ENCODE results near the gene CLDN5. TPM values are rescaled to one million over a fixed set of nuclear protein-coding genes. Genes with fewer than 3 reads are reported as not detected.

The CLDN5 gene
- total and polyA plus RNA-seq, 2 of the 8 experiments (the other 6 are each of a cell fraction or from before 2014, with no cell fraction given), result 1.2 to 1.6 TPM

DNA sequence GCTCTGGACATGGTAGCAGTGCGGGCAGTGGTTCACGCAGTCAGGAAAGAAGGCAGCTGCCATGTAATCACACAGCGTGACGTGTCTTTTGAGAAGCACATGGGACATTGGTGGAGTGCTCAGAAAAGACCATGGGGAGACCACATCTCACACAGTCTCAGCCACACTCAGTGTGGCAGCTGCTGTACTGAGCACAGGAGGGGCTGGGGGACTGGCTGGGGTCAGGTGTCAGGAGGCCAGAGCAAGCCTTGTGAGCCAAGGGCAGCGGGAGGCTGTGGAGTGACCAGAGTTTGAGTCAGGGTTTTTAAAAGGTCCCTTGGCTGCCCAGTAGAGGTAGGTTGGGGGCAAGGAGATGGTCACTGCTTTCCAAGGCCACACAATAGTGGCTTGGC is 18.5 kb downstream of the CLDN5 start:
- no peak overlapping the region for H2BK15ac ChIP-seq (ENCODE audit: low read length)
- H3K36me3 ChIP-seq (ENCODE audit: control insufficient read depth in 2 of 4, insufficient read depth in 4 of 4, low read length in 3 of 4), result peaks cover 5 to 28% (median 12%) of the 10 kb centered on the region in 4 experiments; a peak in 6 of 8 replicates
- H3K79me1 ChIP-seq (ENCODE audit: low read depth, low read length), result no peaks in the 10 kb centered on the region
- no peak overlapping the region for H3K18ac ChIP-seq (ENCODE audit: extremely low read depth, low read length)
- peaks cover 0 to 7% of the 10 kb centered on the region in 2 experiments for H4K20me1 ChIP-seq (replicated peaks in 1 of 2; ENCODE audit: control insufficient read depth in 1 of 2, insufficient read depth in 2 of 2, low read length in 2 of 2)
- H3K27me3 ChIP-seq (replicated peaks in 1 of 4; ENCODE audit: control insufficient read depth in 3 of 4, extremely low read depth in 1 of 4, insufficient read depth in 3 of 4, low read length in 3 of 4), result no peaks in the 10 kb centered on the region
- H4K8ac ChIP-seq (ENCODE audit: extremely low read depth, insufficient read depth, low read length), result peak overlapping the region; percentile 17
- DNase-seq (ENCODE audit: low read depth in 1 of 2, low spot score in 2 of 2) (no peak), FAIRE-seq (no peak)
- no peak overlapping the region for H2AK5ac ChIP-seq (ENCODE audit: low read depth, low read length)
- no peak overlapping the region for H3K4me3 ChIP-seq (ENCODE audit: extremely low read depth in 1 of 4, insufficient read depth in 2 of 4, low read depth in 3 of 4, low read length in 4 of 4)
- ChIA-PET POLR2A (ENCODE audit: partially characterized antibody) (interaction anchor here (0.8 to 3.4 kb wide), 5 partner anchors 9 to 121 kb away, joined by 3 to 10 read pairs (median 5); no protein-coding TSS in a partner anchor), CTCF (ENCODE audit: partially characterized antibody) (interaction anchor here (1.0 to 1.5 kb wide), 6 partner anchors 9 to 206 kb away, joined by 3 to 5 read pairs (median 4); no protein-coding TSS in a partner anchor)
- no peak overlapping the region for H3K27ac ChIP-seq (ENCODE audit: low read depth, low read length)
- TF ChIP-seq SAP30 (IDR thresholded peaks at IDR 0.05; ENCODE audit: insufficient read depth, insufficient replicate concordance, low read length) (no peak), JUND (IDR thresholded peaks at IDR 0.05; ENCODE audit: low read length) (no peak), CBX8 (IDR thresholded peaks at IDR 0.05; ENCODE audit: borderline replicate concordance, low read depth, low read length) (no peak)
- TF ChIP-seq, protein P1, sequence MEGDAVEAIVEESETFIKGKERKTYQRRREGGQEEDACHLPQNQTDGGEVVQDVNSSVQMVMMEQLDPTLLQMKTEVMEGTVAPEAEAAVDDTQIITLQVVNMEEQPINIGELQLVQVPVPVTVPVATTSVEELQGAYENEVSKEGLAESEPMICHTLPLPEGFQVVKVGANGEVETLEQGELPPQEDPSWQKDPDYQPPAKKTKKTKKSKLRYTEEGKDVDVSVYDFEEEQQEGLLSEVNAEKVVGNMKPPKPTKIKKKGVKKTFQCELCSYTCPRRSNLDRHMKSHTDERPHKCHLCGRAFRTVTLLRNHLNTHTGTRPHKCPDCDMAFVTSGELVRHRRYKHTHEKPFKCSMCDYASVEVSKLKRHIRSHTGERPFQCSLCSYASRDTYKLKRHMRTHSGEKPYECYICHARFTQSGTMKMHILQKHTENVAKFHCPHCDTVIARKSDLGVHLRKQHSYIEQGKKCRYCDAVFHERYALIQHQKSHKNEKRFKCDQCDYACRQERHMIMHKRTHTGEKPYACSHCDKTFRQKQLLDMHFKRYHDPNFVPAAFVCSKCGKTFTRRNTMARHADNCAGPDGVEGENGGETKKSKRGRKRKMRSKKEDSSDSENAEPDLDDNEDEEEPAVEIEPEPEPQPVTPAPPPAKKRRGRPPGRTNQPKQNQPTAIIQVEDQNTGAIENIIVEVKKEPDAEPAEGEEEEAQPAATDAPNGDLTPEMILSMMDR (IDR thresholded peaks at IDR 0.05; ENCODE audit: control extremely low read depth in 1 of 3, insufficient read depth in 1 of 3, low read depth in 1 of 3, low read length in 3 of 3), result no peak
- H2BK12ac ChIP-seq (ENCODE audit: low read depth, low read length), result no peak overlapping the region
- H3K4ac ChIP-seq (replicated peaks; ENCODE audit: insufficient read length, low read depth, low read length), result no peak overlapping the region
- H3K9ac ChIP-seq (replicated peaks in 1 of 4; ENCODE audit: extremely low read depth in 1 of 4, low read depth in 3 of 4, low read length in 3 of 4), result no peak overlapping the region
- H3K4me1 ChIP-seq (replicated peaks in 1 of 4; ENCODE audit: control insufficient read depth in 3 of 4, insufficient read depth in 4 of 4, low read length in 3 of 4), result no peaks in the 10 kb centered on the region; a peak in 3 of 7 replicates
- H2BK120ac ChIP-seq (replicated peaks; ENCODE audit: low read depth, low read length), result no peak overlapping the region
- H3K23ac ChIP-seq (ENCODE audit: insufficient read length), result peak overlapping the region; percentile 17
- 87% methylated on average over 5 of the region's 5 CpGs; no CpG with 5 or more reads in 1 of the 2 experiments for WGBS, 2 experiments (ENCODE audit: extremely low coverage in 1 of 2, insufficient coverage in 1 of 2, insufficient read length in 1 of 2, insufficient replicate concordance in 2 of 2, low coverage in 1 of 2, low lambda C conversion rate in 2 of 2, missing lambda C conversion rate in 1 of 2)
- no peaks in the 10 kb centered on the region for H3K23me2 ChIP-seq (ENCODE audit: low read depth, low read length)
- no peak overlapping the region for H4K91ac ChIP-seq (replicated peaks; ENCODE audit: insufficient read length, low read length)
- no peak overlapping the region for H3K4me2 ChIP-seq (ENCODE audit: insufficient read depth in 1 of 2, low read depth in 2 of 2, low read length in 2 of 2)
- peak overlapping the region; percentile 16 for H3K56ac ChIP-seq (replicated peaks; ENCODE audit: insufficient read length, low read depth, low read length)
- H3K14ac ChIP-seq (ENCODE audit: insufficient read length), result no peak overlapping the region
- no peak overlapping the region for H2AFZ ChIP-seq (ENCODE audit: low read length)
- peak overlapping the region; percentile 24 for H2BK5ac ChIP-seq (ENCODE audit: low read depth, low read length)
- no peaks in the 10 kb centered on the region for H3K9me3 ChIP-seq (ENCODE audit: insufficient read depth in 2 of 2, low read depth in 1 of 2, low read length in 1 of 2)
- H2BK20ac ChIP-seq (ENCODE audit: low read length), result no peak overlapping the region
- H4K5ac ChIP-seq (ENCODE audit: insufficient read length, low read depth, low read length), result no peak overlapping the region
- H3K79me2 ChIP-seq (ENCODE audit: control insufficient read depth in 1 of 2, insufficient read depth in 2 of 2, low read length in 2 of 2), result no peaks in the 10 kb centered on the region

Measured in H1 (cell line).